ENCODE results near the gene DCTN4. TPM values are rescaled to one million over a fixed set of nuclear protein-coding genes. Genes with fewer than 3 reads are reported as not detected.

Gene DCTN4
- 69.3 and 76.1 TPM in 2 replicates for total RNA-seq

DNA sequence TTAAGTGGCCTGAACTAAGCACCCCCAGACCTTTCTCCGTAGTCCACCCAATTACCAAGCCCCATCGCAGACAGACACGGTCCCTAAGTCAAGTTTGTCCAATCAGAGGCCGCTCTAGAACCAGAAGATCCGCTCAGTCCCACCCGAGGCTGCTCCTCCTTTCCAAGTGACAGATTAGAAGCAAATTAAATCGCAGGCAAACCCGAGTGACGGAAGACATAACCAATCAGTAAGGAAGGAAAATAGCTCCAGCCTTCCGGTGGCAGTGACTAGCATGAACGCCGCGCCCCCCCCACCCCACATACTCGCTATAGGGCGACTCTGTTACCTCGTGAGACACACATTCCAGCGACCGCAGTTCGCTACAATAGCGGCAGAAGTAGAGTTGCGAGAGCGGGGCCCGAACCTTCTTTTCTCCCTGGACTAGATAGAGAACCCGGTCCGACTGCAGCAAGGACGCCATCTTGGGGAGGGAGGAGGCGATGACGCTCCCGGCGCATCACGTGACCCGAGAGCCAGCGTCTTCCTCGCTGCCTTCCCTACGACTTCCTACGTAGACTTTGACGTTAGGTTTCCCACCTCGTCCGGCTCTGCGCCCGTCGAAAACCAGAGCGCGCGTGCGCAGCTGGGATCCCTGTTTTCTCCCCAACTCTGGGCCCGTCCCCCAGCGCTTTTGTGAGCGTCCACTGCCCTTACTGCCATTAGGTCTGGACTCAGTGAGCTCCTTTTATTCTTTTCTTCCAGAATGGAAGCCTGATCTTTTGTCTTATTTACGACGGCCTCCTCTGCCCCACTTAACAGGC, at the start of gene DCTN4:
TSS of gene DCTN4 (minus strand) at position 487 of the 803 bp plus-strand sequence. CDS start at position 463, 24 bp downstream.

DNA sequence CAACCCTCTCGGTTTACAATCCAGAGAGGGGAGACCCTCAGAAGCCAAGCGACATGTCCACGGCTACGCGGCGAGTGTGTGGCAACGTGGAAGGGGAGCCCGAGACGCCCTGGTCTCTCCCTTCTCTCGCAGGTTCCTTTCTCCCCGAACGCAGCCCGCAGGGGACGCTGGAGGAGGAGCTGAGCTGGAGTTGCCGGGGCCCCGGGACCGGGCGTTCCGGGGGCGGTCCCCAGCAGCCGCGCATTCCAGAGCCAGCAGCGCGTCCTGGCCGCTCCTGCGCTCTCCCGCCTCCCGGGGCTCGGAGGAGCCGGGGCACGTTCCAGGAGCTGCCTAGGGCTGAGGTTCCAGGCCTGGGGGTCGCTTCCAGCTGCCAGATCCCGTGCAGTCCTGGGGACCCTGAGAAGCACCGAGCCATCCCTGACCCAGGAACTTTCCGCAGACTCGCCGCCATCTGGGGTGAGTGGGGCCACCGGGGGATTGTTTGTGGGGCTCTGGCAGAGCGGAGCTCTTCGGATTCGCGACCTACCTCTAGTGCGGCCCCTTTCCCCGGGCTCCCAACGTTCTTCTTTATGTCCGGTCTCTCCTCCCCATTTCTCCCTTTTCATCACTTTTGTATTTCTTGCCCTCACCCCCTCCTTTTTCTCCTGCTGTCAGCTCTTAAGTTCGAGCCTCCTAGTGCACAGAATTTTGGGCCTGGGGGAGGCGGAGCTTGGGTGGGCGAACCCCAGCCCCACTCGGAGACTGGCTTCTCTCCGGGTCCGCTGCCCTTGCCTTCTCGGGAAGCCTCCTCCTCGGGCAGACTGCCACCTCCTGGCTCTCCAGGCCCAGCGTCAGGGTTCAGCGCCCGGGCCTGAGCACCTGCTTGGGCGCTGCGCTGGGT, 19.9 kb upstream of the DCTN4 start, which contains the start of gene SMIM3:
TSS of gene SMIM3 (plus strand) at position 241 of the 880 bp plus-strand sequence. CDS start 16,684 bp downstream, outside the sequence.

GRCh38 chr5:150700594-150701377, 58.0 kb downstream of the DCTN4 start, which contains the start of gene RBM22:
TSS of gene RBM22 (minus strand) at chr5:150701062. CDS start at chr5:150700985, 77 bp downstream.

DNA sequence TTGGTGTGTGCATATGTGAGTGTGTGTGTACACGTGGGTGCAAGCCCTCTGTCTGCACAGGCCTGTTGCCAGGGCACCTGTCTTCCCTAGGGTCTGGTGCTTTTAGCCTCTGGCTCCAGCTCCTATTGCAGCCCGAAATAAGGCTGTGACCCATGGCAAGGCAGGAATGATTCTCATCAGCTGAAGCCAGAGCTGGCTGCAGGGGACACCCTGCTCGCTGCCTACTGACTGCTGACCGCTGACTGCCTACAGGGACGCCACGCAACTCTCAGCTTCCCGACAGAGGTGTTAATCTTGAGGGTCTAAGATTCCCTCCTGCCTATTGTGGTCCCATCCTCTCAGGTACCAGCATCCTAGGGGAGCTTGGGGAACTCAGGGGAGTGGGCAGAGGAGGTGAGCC, 97.7 kb downstream of the DCTN4 start, which contains the start of gene MYOZ3:
TSS of gene MYOZ3 (plus strand) at position 166 of the 400 bp plus-strand sequence. CDS start 1,691 bp downstream, outside the sequence.

Other genes with a start within 250 kb of the DCTN4 start
- 1.9 and 2.7 TPM in 2 replicates for gene SYNPO, start 118.4 kb downstream of the DCTN4 start, total RNA-seq
- gene MYOZ3, start 97.8 kb downstream of the DCTN4 start, total RNA-seq = 1.3 and 1.5 TPM in 2 replicates
- 30.8 and 32.5 TPM in 2 replicates for gene RBM22, start 58.0 kb downstream of the DCTN4 start, total RNA-seq
- gene SMIM3, start 19.7 kb upstream of the DCTN4 start, total RNA-seq = 51.9 TPM in 2 replicates
- not detected in 2 replicates for gene IRGM, start 87.5 kb upstream of the DCTN4 start, total RNA-seq
- 5.8 and 6.7 TPM in 2 replicates for gene ZNF300, start 146.0 kb upstream of the DCTN4 start, total RNA-seq